Right hindlimb (tissue), 1 donor: ENCODE results near the gene ZNF548.
"Not testable (repeated sequence)": the region's sequence is repeated elsewhere in the genome, so short reads cannot be mapped to it uniquely, and the experiment has no call there.

Experiments used
- DNase-seq: peaks from one replicate; pipeline ENCODE4 v3.0.0-alpha.2; 2018

Gene ZNF548

DNA sequence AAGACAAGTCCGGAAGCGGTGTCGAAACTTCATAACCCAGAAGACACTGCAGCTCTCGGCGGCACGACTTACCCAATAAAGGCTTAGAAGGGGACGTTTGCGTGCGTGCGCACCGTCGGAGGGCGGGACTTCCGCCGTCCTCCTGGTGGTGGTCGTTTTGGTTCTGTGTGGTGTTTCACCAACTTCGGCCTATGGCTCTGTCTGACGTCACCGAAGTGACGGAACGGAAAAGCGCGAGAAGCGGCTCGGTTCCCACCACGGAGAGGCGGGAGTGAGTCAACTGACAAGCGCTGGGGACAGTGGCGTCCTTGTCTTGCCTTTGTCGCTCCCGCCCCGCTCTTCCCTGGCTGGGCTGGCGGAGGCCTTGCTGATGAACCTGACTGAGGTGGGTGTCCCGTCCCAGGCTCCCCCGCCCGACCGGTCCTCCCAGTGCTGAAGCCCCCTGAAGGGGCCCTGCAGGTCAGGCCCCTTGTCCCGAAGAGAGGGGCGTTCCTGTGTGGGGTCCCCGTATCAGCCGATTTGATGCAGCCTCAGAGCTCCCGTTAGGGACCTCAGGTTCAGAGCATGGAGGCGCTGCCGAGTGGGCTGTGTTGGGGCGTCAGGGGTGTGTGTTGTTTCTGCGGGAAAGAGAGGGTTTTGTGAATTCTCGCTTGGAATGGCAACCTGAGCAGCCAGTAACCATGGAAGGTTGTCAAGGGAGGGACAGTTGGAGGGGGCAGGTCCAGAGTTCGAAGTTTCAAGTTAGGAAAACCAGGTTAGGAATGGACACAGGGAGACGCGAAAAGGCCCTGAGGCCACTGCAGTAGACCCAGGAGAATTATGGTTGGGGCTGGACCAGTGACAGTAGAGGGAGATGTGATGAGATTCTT lies at the start of gene ZNF548:
ZNF548 (plus strand) TSS at position 125 of the 869 bp plus-strand sequence; CDS start at position 371, 246 bp downstream.
- peak; percentile 99 for DNase-seq

DNA sequence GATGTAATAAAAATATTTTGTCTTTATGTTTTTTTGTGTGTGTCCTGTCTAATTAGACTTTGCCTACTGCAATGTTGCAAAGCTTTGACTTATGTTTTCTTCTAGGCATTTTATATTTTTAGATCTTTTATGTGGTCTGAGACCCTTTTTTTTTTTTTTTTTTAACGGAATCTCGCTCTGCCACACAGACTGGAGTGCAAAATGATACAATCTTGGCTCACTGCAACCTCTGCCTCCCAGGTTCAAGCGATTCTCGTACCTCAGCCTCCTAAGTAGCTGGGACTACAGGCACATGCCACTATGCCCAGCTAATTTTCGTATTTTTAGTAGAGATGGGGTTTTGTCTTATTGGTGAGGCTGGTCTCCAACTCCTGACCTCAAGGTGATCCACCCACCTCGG lies 47.1 kb upstream of the ZNF548 start:
- no peak for DNase-seq

DNA sequence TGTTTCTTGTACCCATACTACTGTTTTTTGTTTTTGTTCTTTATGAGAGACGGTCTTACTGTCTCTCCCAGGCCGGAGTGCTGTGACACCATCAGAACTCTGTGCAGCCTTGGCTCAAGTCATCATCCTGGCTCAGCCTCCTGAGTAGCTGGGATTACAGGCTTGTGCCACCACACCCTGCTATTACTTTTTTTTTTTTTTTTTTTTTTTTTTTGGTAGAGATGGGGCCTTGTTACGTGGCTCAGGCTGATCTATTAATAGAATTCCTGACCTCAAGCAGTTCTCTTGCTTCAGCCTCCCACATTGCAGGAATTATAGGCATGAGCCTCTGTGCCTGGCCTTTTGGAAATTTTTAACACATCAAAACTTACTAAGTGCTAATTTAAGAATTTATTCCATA lies 41.5 kb upstream of the ZNF548 start:
- DNase-seq = no peak

DNA sequence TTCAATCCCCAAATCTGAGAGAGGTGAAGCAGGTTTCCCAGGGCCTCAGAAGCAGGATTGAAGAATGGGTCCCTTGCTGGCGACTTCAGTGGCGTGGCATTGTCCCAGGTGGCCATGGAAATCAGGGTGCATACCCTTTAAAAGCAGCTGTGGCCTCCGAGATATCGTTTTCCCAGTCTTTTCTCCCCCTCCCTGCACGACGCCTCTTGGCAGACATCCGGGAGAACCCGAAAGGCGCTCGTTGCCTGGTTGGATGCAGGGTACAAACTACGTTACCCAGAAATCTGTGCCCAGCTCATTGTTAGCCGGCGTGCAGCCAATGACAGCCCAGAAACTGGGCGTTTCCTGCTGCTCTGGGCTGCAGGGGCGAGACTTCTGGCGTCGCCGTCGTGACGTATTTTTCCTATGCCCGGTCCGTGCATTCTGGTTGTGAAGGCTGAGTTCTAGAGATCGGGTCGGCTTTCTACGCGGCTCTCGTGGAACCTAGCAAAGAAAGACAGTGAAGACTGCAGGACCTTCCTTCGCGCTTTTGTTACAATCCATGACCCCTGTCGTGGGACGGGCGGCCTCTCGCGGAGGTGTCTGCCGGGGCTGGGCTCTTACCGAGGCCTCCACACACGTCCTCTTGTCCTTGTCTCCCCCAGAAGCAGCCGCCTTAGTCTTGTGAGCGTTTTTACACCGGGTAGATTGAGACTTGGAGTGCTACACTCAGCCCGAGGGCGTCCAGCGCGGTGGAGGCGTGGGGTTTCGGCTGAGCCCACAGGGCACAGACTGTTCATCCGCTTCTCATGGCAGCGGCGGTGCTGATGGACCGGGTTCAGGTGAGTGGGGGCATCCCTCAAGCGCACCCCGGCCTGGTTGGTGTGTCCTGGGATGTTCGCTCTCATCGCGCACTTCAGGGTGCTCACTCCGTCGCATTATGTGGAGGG lies 38.5 kb upstream of the ZNF548 start, which contains the start of gene ZNF304:
ZNF304 (plus strand) TSS at position 395 of the 929 bp plus-strand sequence; CDS start at position 789, 394 bp downstream.
- DNase-seq = peak; percentile 98

DNA sequence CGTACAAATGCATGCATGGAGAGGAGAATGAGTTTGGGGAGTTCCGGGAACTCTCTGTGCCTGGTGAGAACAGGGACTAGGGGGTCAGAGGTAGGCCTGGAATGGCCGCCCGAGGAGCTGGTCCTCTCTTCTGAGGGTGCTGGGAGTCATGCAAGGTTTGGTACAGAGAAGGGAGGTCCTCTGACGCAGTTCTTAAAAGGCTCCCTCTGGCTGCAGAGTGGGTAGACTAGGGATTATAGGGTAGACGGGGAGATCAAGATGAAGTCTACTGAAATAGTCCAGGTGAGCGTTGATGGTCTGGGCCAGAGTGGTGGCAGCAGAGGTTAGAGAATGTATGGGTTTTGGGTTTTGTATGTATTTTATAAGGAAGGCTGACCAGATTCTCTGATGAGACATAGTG lies 37.8 kb upstream of the ZNF548 start:
- DNase-seq = no peak

DNA sequence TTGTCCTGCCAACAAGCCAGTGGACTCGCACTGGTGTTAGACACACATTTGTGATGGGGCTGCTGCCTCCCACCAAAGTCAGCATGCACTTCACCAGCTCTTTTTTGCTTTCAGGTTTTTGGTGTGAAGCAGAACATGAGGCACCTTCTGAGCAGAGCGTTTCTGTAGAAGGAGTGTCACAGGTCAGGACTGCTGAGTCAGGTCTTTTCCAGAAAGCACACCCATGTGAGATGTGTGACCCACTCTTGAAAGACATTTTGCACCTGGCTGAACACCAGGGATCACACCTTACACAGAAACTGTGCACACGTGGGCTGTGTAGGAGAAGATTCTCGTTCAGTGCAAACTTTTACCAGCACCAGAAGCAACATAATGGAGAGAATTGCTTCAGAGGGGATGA lies 33.7 kb upstream of the ZNF548 start:
- DNase-seq = no peak

DNA sequence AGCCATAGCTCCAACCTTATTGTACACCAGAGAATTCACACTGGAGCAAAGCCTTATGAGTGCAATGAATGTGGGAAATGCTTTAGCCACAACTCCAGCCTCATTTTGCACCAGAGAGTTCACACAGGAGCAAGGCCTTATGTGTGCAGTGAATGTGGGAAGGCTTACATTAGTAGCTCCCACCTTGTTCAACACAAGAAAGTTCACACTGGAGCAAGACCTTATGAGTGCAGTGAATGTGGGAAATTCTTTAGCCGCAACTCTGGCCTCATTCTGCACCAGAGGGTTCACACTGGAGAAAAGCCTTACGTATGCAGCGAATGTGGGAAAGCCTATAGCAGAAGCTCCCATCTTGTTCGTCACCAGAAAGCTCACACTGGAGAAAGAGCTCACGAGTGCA lies 32.2 kb upstream of the ZNF548 start:
- DNase-seq = no peak

DNA sequence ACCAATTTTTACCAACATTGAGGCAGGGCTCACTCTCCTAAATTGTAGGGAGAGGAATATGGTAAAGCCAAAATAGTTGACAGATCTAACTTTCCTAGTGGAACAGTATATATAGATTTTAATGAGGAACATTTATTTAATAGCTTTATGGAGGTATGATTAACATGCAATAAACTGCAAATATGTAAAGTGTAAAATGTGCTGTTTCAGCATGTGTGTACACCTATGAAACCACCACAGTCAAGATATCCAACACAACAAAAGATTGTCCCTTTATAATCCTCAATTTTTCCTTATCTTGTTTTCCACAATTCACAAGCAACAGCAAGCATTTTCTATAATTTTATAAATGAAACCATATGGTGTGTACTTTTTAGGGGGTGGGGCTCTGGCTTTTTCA lies 30.4 kb upstream of the ZNF548 start:
- DNase-seq = no peak

DNA sequence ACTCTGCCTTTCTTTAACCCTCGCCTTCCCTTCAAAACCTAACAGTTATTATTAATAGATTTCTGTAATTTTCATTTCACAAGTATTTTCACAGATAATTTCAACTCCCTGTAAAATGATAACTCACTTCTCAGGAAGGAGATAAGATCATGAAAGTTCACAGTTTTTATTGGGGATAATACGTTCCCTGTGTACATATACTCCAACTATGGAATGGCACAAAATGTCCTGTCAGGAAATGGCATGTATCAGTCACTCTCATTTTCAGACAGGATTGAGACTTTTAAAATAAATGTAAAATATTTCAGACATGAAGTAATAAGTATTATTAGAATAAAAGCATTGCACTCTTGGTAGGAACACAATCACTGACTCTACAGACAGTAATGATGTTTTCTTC lies 27.2 kb upstream of the ZNF548 start:
- DNase-seq = no peak

DNA sequence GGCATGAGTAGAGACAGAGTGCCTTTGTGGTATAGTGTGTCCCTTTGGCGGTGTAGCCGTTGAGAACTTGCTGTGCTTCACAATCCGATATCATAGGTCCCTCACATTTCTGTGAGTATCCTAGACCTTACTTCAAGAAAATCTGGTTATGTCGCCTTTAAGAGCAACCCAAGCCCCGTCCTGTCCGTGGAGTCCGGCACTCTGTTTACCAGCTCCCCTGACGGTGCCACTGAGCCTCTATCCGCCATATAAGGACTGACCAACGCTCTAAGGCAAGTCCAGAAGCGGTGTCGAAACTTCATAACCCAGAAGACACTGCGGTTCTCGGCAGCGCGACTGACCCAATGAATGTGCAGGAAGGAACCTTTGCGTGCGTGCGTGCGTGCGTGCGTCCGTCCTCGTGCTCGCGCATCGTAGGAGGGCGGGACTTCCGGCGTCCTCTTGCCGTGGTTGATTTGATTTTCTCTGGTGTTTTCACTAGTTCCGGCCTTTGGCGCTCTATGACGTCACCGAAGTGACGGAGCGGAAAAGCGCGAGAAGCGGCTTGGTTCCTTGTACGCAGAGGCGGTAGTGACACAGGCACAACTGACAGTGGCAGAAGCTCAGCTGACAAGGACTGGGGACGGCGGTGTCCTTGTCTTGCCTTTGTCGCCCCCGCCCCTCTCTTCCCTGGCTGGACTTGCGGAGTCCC lies 26.5 kb upstream of the ZNF548 start, which contains the start of the genes TRAPPC2B and ZNF547:
TRAPPC2B (plus strand) TSS at position 555 of the 691 bp plus-strand sequence. CDS start 1,283 bp downstream, outside the sequence.
ZNF547 (plus strand) TSS at position 555 of the 691 bp plus-strand sequence. CDS start 5,005 bp downstream, outside the sequence.
- DNase-seq = peak; percentile 100

DNA sequence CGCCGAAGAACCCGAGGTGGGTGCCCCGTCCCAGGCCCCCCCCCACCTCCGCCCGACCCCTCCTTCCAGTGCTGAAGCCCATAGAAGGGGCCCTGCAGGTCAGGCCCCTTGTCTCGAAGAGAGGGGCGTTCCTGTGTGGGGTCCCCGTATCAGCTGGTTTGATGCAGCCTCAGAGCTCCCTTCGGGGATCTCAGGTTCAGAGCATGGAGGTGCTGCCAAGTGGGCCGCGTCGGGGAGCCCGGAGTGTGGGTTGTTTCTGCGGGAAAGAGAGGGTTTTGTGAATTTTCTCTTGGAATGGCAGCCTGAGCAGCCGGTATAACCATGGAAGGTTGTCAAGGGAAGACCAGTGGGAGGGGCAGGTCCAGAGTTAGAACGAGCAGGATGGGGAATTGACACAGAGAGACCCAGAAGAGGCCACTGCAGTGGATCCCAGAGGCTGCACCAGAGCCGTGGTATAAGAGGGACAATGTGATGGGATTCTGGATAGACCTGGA lies 25.9 kb upstream of the ZNF548 start:
- DNase-seq = no peak

DNA sequence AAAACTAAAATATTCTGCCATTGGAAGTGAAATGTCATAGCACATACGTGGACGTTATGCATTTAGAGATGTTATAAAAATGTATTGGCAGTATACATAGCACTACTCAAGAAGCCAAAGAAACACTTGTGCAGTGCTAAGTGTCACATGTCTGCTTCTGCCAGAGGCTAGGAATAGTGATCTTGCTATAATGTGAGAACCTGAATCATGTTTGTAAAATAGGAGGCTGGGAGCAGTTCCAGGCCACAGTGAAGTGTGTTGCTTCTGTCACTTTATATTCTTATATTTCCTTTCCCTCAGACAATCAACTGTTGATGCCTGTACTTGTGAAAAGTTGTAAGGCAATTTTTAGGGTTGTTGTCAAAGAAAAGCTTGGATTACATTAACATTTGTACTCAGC lies 22.9 kb upstream of the ZNF548 start:
- DNase-seq = no peak

DNA sequence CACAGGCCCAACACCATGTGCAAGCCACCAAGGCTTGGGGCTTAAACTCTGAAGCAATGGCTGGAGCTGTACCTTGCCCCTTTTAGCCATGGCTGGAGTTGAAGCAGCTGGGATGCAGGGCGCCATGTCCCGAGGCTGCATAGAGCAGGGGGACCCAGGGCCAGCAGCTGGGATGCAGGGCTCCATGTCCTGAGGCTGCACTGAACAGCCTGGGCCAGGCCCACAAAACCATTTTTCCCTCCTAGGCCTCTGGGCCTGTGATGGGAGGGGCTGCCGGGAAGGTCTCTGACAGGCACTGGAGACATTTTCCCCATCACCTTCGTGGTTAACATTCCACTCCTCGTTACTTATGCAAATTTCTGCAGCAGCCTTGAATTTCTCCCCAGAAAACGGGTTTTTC lies 15.5 kb upstream of the ZNF548 start:
- no peak for DNase-seq

DNA sequence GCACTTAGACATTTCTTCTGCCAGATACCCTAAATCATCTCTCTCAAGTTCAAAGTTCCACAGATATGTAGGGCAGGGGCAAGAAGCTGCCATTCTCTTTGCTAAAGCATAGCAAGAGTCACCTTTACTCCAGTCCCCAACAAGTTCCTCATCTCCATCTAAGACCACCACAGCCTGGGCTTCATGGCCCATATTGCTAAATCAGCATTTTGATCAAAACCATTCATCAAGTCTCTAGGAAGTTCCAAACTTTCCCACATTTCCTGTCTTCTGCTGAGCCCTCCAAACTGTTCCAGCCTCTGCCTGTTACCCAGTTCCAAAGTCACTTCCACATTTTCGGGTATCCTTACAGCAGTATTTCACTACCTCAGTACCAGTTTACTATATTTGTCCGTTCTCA lies 15.0 kb upstream of the ZNF548 start:
- not testable (repeated sequence) for DNase-seq

DNA sequence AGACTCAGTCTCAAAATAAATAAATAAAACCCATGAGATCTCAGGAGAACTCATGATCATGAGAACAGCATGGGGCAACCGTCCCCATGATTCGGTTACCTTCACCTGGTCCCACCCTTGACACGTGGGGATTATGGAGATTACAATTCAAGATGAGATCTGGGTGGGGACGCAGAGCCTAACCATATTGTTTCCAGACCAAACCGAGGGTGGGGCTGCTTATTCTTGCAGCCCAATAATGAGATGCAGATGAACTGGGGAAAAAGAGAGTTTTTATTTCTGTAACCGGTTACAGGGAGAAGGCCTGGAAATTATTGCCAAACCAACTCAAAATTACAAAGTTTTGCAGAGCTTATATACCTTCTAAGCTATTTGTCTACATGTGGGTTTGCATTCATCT lies 13.5 kb upstream of the ZNF548 start:
- DNase-seq = no peak

DNA sequence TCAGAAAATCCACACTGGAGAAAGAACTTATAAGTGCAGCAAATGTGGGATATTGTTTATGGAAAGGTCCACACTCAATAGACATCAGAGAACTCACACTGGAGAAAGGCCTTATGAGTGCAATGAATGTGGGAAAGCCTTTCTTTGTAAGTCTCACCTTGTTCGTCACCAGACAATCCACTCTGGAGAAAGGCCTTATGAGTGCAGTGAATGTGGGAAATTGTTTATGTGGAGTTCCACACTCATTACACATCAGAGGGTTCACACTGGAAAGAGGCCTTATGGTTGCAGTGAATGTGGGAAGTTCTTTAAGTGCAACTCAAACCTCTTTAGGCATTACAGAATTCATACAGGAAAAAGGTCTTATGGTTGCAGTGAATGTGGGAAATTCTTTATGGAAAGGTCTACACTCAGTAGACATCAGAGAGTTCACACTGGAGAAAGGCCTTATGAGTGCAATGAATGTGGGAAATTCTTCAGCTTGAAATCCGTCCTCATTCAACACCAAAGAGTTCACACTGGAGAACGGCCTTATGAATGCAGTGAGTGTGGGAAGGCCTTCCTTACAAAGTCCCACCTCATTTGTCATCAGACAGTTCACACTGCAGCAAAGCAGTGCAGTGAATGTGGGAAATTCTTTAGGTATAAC lies 12.0 kb upstream of the ZNF548 start:
- DNase-seq = no peak

DNA sequence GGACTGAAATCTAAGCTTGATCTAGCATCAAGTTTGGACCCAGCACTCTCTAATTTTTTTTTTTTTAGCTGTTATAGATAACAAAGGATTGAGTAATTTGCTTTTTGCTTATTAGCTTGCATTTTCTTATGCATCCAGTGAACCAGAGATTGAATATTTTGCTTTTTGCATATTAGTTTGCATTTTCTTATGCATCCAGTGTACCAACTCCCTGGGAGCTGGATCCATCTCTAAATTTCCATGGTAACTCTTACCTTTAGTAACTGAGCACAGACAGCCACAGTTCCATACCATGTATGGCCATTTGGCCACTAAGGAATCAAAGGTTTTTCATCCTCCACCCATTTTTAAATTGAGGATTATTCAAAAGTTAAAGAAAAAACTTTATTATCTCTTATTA lies 8.7 kb upstream of the ZNF548 start:
- DNase-seq = no peak

DNA sequence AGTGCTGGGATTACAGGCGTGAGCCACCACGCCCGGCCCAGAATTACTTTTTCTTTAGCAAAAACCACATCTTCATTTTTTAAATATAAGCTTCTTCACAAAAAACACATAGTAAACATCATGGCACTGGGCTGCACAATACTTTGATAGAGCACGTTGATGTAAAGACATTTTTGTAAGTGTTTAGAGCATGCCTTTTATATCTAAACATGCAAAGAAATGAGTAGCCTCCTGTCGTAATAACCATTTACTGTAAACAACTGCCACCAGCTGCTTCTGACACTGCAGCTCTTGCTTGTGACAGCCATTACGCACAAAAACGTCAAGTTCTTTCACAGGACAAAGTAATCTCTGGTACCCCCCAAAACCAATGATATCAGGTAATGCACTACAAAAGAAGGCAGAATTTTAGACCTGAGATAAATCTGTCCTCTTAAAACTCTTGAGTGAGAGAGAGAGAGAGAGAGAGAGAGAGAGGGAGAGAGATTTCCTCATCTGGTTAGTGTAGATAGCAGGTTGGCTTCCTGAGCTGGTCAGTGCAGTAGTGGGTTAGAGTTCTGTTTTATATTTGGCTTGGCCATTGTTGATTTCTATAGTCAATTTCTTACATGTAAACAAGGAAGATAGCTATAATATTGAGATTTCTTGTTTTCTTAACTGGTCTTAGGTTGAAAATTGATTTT lies 6.7 kb upstream of the ZNF548 start:
- no peak for DNase-seq

DNA sequence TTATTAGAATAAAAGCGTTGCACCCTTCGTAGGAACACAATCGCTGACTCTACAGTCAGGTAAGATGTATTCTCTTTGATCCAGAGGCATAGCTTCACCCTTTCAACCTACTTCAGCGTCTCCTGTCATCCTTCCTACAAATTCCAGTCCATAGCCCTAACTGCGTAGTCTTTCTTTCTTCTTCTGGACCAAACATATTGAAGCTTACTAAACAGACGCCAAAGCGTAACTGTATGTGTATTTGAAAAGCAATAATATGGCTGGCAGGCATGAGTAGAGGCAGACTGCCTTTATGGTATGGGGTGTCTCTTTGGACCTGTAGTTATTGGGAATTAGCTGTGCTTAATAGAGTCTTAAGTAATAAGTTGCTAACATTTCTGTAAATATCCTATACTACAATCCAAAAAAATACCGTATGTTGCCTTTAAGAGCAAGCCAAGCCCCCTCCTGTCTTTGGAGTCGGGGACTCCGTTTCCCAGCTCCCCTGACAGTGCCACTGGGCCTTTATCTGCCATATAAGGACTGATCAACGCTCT lies 392 bp upstream of the ZNF548 start:
- no peak for DNase-seq

DNA sequence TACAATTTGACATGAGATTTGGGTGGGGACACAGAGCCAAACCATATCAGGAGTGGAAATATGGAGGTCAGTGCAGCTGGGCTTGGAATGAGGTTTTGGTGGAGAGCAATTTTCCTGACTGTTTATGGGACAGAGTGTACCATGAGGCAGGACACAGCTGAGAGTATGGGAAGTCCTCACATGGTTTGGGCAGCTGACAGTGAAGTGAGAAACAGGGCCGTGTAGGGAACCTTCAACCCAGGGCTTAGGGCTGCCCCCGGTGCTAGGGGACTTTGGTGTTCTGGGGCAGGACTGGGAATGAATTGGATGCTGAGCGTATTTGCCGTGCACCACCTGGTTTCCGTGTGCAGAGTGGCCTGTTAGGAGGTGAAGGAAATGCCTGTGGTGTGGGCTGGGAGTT lies 6.1 kb downstream of the ZNF548 start:
- DNase-seq = no peak

DNA sequence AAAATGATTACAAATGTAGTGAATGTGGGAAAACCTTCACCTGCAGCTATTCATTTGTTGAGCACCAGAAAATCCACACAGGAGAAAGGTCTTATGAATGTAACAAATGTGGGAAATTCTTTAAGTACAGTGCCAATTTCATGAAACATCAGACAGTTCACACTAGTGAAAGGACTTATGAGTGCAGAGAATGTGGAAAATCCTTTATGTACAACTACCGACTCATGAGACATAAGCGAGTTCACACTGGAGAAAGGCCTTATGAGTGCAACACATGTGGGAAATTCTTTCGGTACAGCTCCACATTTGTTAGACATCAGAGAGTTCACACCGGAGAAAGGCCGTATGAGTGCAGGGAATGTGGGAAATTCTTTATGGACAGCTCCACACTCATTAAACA lies 9.2 kb downstream of the ZNF548 start:
- DNase-seq = no peak
